Measurements from ENCODE around the gene STMN1.
"Not testable (repeated sequence)": the region's sequence is repeated elsewhere in the genome, so short reads cannot be mapped to it uniquely, and the experiment has no call there.

STMN1 gene

DNA sequence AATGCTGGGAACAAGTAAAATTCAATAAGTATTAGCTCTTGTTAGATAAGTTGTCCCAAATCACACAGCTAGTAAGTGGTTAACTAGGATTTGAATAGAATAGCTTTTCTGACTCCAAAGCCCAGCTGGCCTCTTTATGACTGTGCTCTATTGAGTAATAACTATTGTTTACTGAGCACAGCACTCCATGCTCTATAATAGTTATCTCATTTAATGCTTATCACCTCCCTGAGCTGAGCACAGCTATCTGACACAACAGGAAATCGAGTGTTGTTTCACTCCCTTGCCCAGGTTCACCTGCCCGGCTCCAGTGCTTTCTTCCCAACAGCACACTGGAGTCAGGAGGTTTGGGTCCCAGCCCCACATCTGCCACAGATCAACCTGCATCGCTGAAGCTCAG is 38.8 kb upstream of the STMN1 start:
- TF ChIP-seq ZFX (IDR thresholded peaks at IDR 0.05) = no peak
- TF ChIP-seq, protein P1, sequence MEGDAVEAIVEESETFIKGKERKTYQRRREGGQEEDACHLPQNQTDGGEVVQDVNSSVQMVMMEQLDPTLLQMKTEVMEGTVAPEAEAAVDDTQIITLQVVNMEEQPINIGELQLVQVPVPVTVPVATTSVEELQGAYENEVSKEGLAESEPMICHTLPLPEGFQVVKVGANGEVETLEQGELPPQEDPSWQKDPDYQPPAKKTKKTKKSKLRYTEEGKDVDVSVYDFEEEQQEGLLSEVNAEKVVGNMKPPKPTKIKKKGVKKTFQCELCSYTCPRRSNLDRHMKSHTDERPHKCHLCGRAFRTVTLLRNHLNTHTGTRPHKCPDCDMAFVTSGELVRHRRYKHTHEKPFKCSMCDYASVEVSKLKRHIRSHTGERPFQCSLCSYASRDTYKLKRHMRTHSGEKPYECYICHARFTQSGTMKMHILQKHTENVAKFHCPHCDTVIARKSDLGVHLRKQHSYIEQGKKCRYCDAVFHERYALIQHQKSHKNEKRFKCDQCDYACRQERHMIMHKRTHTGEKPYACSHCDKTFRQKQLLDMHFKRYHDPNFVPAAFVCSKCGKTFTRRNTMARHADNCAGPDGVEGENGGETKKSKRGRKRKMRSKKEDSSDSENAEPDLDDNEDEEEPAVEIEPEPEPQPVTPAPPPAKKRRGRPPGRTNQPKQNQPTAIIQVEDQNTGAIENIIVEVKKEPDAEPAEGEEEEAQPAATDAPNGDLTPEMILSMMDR (conservative IDR thresholded peaks at IDR 0.05) = no peak
- no peak overlapping the region for H3K27ac ChIP-seq

DNA sequence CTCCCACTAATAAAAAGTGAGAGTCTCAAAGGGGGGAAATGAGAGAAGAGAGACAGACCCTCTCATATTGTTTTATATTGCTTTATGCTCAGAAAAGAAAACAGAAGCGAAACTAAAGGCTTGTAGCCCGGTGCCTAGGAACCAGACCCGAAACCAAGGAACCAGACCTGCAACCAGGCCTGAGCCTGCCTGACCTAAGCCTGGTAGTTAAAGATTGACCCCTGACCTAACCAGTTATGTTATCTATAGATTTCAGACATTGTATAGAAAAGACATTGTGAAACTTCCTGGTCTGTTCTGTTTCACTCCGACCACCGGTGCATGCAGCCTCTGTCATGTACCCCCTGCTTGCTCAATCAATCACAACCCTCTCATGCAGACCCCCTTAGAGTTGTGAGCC is 37.3 kb upstream of the STMN1 start:
- H3K27ac ChIP-seq = not testable (repeated sequence)

DNA sequence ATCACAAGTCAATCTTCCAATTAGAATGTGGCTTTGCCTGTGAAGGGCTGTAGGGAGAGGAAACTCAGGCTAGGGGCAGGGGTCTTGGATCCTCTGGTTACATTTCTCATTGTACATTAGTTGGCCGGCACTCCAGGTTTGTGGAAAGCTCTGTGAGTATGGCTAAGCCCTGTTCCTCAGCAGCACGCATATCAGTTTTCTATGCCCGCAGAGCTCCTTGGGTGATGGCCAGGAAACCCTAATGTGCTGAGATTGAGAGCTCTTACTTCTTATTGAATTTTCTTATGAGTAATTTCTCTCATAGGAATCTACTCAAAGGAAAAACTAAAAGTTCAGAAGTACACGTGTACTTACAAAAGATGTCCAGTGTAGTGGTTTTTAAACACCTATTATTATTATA is 30.7 kb upstream of the STMN1 start:
- H3K27ac ChIP-seq = no peak overlapping the region
- TF ChIP-seq, protein P1 (conservative IDR thresholded peaks at IDR 0.05) = no peak
- no peak for TF ChIP-seq ZFX (IDR thresholded peaks at IDR 0.05)

DNA sequence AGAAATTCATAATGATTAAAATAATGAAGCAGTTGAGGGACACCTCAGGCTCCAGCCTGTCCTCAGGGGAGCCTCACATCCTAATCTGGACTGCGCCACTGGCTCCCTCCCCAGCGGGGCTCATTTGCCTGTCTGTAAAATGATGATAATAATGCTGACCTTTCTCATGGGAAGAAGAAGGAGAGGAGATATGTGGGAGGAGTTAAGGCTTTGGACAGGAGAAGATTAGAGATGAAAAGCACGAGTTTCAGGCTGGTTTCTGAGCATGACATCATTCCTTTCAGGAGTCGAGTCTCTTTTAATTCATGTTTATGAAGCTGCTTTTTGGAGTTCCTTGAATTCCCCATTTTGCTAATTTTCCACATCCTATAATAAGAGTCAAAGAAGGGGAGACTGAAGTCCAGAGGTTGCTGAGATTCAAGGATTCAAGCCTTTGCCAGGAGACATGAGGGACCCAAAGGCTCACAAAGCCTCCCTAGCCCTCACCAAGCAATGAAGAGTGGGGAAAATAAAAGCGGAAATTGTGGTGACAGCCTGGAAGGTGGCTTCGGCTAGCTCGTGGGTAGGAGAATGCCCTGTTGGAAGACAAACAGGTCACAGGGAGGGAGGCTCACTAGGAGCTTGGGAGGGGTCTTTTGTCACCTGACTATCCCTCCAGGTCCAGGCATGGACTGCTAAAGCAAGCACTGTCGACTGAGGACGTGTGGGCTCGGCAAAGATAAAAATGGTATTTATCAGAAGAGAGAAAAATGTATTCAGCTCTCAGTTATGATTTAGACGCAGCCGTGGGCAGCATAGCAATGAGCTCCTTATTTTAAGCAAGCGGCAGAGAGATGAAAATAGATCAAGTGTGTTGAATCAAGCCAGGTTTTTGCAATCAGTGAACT is 27.5 kb upstream of the STMN1 start:
- H3K27ac ChIP-seq = no peak overlapping the region
- TF ChIP-seq ZFX (IDR thresholded peaks at IDR 0.05) = no peak
- TF ChIP-seq, protein P1 (conservative IDR thresholded peaks at IDR 0.05) = no peak

DNA sequence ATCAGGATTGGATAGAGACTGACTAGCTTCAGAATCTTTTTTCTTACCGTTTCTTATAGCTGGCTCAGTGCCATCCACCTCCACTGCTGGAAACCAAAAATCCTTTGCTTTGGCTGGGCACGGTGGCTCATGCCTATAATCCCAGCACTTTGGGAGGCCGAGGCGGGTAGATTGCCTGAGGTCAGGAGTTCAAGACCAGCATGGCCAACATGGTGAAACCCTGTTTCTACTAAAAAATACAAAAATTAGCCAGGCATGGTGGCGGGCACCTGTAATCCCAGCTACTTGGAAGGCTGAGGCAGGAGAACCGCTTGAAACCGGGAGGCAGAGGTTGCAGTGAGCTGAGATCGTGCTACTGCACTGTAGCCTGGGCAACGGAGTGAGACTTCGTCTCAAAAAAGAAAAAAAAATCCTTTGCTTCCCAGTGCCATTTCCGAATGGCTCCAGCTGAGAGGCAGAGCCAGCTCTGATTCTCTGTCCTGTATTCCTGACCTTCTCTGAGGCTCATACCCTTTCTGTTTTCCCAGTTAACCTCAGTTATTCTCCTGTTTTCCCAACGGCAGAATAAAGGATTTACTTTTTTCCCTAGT is 26.7 kb upstream of the STMN1 start:
- H3K27ac ChIP-seq = not testable (repeated sequence)

DNA sequence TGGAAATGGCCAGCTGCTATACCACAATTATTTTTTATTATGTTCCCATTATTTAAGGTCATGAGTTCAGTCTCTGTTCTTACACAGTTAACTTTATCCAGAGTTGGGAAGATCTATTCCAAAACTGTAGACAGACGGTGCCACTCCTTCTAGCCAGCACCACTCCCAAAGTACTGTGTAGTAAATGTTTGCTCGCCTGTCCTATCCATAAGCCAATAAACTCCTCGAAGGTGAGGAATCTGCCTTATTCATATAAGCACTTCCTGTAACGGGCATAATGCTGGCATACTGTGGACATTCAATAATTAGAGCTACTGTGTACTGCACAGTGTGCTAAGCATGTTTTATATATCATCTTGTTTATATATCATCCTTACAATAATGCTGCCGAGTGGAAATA is 26.1 kb upstream of the STMN1 start:
- TF ChIP-seq, protein P1 (conservative IDR thresholded peaks at IDR 0.05) = no peak
- no peak for TF ChIP-seq ZFX (IDR thresholded peaks at IDR 0.05)

DNA sequence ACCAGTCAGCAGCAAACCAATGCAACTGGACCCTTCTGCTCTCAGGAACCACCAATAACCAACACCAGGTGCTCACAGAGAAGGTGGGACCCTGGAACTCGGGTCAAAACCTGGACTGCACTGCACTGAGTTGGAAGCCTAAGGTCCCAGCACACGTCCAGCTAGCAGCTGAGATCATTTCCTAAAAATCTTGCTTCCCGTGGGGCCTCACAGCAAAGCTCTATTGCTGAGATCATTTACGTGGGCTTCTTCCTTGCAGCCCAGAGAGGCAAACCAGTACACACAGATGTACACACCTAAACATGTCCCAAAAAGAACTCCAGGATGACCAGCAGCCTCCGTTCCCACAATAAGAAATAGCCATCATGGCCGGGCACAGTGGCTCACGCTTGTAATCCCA is 22.8 kb upstream of the STMN1 start:
- no peak overlapping the region for H3K27ac ChIP-seq
- TF ChIP-seq ZFX (IDR thresholded peaks at IDR 0.05) = no peak
- TF ChIP-seq, protein P1 (conservative IDR thresholded peaks at IDR 0.05) = no peak

More for the DNA sequence above, 26.1 kb upstream of the STMN1 start:
- no peak overlapping the region for H3K27ac ChIP-seq

DNA sequence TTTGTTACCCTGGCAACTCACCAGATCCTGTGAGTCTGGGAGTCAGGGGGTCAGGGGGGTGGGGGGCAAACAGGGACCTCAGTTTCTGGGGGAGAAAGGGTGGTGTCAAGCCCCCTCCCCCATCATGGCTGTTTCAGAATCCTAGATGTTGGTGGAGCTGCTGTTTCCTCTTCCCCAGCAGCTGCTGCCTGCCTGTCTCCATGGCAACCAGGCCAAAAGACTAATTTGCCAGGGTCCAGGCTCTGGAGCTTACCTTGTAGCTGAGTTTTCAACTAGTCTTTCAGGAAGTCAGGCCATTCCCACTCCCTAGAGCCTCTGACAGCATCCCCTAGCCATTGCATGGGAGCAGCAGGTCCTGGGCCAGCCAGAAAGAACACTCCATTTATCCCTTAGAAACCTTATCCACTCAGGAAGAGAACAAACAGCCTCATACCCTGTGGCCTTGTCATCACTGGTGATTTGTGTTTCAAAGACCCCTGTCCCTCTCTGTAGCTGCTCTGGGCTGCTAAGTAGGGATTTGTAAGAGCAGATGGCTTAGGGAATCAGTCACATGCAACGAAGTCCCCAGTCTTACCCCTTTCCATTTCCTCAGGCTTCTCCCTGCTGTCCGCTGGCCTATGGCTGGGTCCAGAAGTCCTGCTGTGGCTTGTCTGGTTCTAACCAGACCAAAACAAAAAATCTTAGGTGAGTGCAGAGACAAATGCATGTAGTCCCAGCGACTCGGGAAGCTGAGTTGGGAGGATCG is 21.5 kb upstream of the STMN1 start:
- no peak overlapping the region for H3K27ac ChIP-seq
- no peak for TF ChIP-seq ZFX (IDR thresholded peaks at IDR 0.05)
